ENCODE data around the gene MTIF2. TPM values are rescaled to one million over a fixed set of nuclear protein-coding genes. Genes with fewer than 3 reads are reported as not detected.
"Not testable (repeated sequence)": the region's sequence is repeated elsewhere in the genome, so short reads cannot be mapped to it uniquely, and the experiment has no call there.

The MTIF2 gene
- polyA plus RNA-seq, 2 of the 4 experiments (the other 2 are of a cell fraction): 47.2 to 91.6 TPM

DNA sequence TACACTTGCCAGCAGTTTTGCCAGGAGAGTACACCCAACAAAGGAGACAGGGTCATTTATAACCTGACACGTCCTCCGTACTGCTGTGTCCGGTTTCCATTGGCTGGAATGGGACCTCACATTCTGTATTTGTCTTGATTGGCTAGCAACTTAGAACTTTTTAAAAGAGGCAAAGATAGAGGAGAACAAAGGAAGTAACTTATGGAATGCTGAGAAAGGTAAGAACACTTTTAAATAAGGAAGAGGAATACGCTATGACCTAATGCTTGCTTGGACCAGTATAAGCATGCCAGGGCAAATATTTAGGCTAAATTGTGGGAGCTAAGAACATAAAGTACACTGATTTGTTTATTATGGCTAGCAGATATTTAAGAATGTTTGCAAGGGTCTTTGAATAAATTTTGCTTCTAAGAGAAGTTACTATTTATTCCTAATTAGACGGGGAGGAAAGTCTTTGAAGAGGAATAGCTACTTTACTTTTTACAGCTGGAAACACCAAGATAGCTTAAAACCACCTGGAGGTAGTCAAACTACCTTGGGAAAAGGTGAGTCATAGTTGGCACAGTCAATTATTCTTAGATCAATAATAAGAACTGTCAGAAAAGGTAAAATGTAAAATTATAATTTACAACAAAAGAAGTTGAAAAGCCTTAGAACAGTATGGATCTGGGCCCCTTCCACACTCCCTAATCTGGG lies 12.0 kb upstream of the MTIF2 start:
- H3K4me2 ChIP-seq: not testable (repeated sequence)

DNA sequence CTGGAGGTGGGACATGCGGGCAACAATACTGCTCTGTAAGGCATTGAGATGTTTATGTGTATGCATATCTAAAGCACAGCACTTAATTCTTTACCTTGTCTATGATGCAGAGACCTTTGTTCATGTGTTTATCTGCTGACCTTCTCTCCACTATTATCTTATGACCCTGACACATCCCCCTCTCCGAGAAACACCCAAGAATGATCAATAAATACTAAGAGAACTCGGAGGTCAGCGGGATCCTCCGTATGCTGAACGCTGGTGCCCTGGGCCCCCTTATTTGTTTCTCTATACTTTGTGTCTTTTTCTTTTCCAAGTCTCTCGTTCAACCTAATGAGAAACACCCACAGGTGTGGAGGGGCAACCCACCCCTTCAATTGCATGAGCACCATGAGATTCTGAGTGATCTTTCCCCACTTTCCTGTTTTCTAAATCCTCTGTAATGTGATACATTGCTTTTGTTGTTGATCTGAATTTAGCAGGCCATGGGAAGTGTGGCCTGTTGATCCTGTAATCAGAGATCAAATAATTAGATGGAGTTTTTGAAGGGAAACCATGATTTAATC lies 10.9 kb upstream of the MTIF2 start:
- ATAC-seq; FAIRE-seq; H3K4me2 ChIP-seq; H3K27ac ChIP-seq; POLR2A ChIA-PET; H3K9me3 ChIP-seq; CTCF ChIA-PET; H3K4me3 ChIP-seq; DNase-seq (ENCODE audit: low read depth in 1 of 2, low spot score in 1 of 2); H3K4me1 ChIP-seq: not testable (repeated sequence)
- WGBS (ENCODE audit: missing lambda C conversion rate): 95% methylated on average over 7 of the region's 7 CpGs

More for the DNA sequence above, 12.0 kb upstream of the MTIF2 start:
- H3K4me1 ChIP-seq; ATAC-seq; FAIRE-seq; H3K9me3 ChIP-seq; DNase-seq (ENCODE audit: low read depth in 1 of 2, low spot score in 1 of 2); H3K4me3 ChIP-seq; TF ChIP-seq FOSL2 (IDR thresholded peaks at IDR 0.05): not testable (repeated sequence)
- ChIA-PET POLR2A (interaction anchor here (1.4 kb wide), 1 partner anchor 138 kb away, joined by 3 read pairs; the partner anchor contains the start of gene CCDC88A), CTCF (interaction anchor here (1.0 to 1.3 kb wide), 2 partner anchors 8 to 18 kb away, joined by 3 read pairs; no protein-coding TSS in a partner anchor)
- WGBS (ENCODE audit: missing lambda C conversion rate): 90% methylated on average over 5 of the region's 5 CpGs
- TF ChIP-seq FOSL2 (CRISPR knock-in tag; IDR thresholded peaks at IDR 0.05): peak; percentile 69; the same call in 1 of the 2 replicates
- peak overlapping the region in 1 of 2 experiments; percentile 90; a peak in 2 of 6 replicates for H3K27ac ChIP-seq

DNA sequence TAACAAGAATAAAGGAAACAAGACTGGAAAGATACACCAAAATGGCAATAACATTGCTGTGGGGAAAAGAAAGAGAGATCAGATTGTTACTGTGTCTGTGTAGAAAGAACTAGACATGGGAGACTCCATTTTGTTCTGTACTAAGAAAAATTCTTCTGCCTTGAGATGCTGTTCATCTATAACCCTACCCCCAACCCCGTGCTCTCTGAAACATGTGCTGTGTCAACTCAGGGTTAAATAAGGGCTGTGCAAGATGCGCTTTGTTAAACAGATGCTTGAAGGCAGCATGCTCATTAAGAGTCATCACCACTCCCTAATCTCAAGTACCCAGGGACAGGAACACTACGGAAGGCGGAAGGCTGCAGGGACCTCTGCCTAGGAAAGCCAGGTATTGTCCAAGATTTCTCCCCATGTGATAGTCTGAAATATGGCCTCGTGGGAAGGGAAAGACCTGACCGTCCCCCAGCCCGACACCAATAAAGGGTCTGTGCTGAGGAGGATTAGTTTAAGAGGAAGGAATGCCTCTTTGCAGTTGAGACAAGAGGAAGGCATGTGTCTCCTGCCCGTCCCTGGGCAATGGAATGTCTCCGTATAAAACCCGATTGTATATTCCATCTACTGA lies 10.3 kb upstream of the MTIF2 start:
- H3K9me3 ChIP-seq; CTCF ChIA-PET; H3K4me1 ChIP-seq; H3K4me2 ChIP-seq; DNase-seq (ENCODE audit: low read depth in 1 of 2, low spot score in 1 of 2); POLR2A ChIA-PET; H3K4me3 ChIP-seq; FAIRE-seq; ATAC-seq; H3K27ac ChIP-seq: not testable (repeated sequence)
- 78% methylated on average over 10 of the region's 10 CpGs for WGBS (ENCODE audit: missing lambda C conversion rate)

- no peaks in the 10 kb centered on the region for H3K9me3 ChIP-seq
- FAIRE-seq (no peak), DNase-seq (ENCODE audit: low read depth in 1 of 2, low spot score in 1 of 2) (no peak), ATAC-seq (no peak)
- no peak overlapping the region for H3K27ac ChIP-seq
- WGBS (ENCODE audit: missing lambda C conversion rate): 71% methylated on average over 3 of the region's 3 CpGs
- H3K4me3 ChIP-seq: no peak overlapping the region
- H3K4me2 ChIP-seq: no peak overlapping the region
- ChIA-PET CTCF (no interaction called here), POLR2A (no interaction called here)
- TF ChIP-seq MAFK (IDR thresholded peaks at IDR 0.05; ENCODE audit: partially characterized antibody) (no peak), HMGXB4 (CRISPR knock-in tag; IDR thresholded peaks at IDR 0.05; ENCODE audit: borderline replicate concordance) (no peak), JUN (IDR thresholded peaks at IDR 0.05) (no peak)
- H3K4me1 ChIP-seq: no peaks in the 10 kb centered on the region
Observed at GRCh38 chr2:55277310-55277709, 8.3 kb upstream of the MTIF2 start.

- H3K27ac ChIP-seq; H3K4me2 ChIP-seq; H3K9me3 ChIP-seq; ATAC-seq; POLR2A ChIA-PET; CTCF ChIA-PET; DNase-seq (ENCODE audit: low read depth in 1 of 2, low spot score in 1 of 2); H3K4me3 ChIP-seq; FAIRE-seq; H3K4me1 ChIP-seq: not testable (repeated sequence)
- WGBS (ENCODE audit: missing lambda C conversion rate): 78% methylated on average over 2 of the region's 2 CpGs
Observed at GRCh38 chr2:55274346-55274745, 5.3 kb upstream of the MTIF2 start.

DNA sequence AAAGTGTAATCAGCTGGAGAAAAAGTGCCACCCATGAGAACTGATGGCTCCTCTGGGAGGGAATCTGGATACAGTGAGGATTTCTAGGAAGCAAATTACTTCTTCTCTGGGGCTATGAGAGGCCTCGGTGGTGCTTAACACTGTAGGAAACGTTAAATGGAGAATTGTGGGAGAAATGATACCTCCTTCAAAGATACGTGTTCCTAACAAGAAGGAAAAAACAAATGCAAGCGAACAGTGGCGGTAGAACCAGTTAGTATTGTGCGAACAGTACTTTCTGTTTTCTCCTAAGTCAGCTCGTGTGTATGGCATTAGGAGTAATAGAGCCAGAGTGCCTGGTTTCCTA lies 587 bp upstream of the MTIF2 start:
- CTCF ChIA-PET: interaction anchor here (0.9 to 1.3 kb wide), 3 partner anchors 14 to 162 kb away, joined by 3 read pairs; no protein-coding TSS in a partner anchor

More for the DNA sequence above, 587 bp upstream of the MTIF2 start:
- POLR2A ChIA-PET: interaction anchor here (0.6 to 1.5 kb wide), 4 partner anchors 12 to 424 kb away, joined by 4 to 7 read pairs (median 6); partner anchors contain the start of genes CCDC88A, CLHC1 and RPS27A
- peak; percentile 28 to 32; a peak in 3 of 6 replicates for ATAC-seq
- Histone ChIP-seq H3K4me3 (peak overlapping the region; percentile 82), H3K4me2 (peak overlapping the region; percentile 93), H3K9me3 (no peaks in the 10 kb centered on the region), H3K27ac (peak overlapping the region; percentile 85 to 88), H3K4me1 (peaks cover 10% of the 10 kb centered on the region; the same call in 2 of the 3 replicates)
- TF ChIP-seq EHMT2 (IDR thresholded peaks at IDR 0.05; ENCODE audit: low read depth) (no peak), POLR2A (IDR thresholded peaks at IDR 0.05; ENCODE audit: low read length) (no peak), MYC (IDR thresholded peaks at IDR 0.05; ENCODE audit: borderline replicate concordance, low read length) (no peak), HOXB5 (CRISPR knock-in tag; IDR thresholded peaks at IDR 0.05) (no peak), RFX5 (IDR thresholded peaks at IDR 0.05) (no peak), HOXB13 (CRISPR knock-in tag; IDR thresholded peaks at IDR 0.05; ENCODE audit: low read depth) (no peak), HOXA7 (CRISPR knock-in tag; IDR thresholded peaks at IDR 0.05) (no peak), CEBPB (IDR thresholded peaks at IDR 0.05) (no peak), SMC3 (IDR thresholded peaks at IDR 0.05) (no peak), ELK1 (IDR thresholded peaks at IDR 0.05; ENCODE audit: low read depth, low read length) (no peak), KDM1A (IDR thresholded peaks at IDR 0.05; ENCODE audit: low read depth) (no peak)
- TF ChIP-seq, protein P1, sequence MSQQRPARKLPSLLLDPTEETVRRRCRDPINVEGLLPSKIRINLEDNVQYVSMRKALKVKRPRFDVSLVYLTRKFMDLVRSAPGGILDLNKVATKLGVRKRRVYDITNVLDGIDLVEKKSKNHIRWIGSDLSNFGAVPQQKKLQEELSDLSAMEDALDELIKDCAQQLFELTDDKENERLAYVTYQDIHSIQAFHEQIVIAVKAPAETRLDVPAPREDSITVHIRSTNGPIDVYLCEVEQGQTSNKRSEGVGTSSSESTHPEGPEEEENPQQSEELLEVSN (IDR thresholded peaks at IDR 0.05; ENCODE audit: borderline replicate concordance, low read depth): no peak
- 55% methylated on average over 7 of the region's 7 CpGs for WGBS (ENCODE audit: missing lambda C conversion rate)
- no peak for FAIRE-seq
- DNase-seq (ENCODE audit: low read depth in 1 of 2, low spot score in 1 of 2): peak in 1 of 2 experiments; percentile 12
